NB4 (cell line): Measurements from ENCODE around the gene RFX3.
"Not testable (repeated sequence)": the region's sequence is repeated elsewhere in the genome, so short reads cannot be mapped to it uniquely, and the experiment has no call there.

Experiments used
- DNase-seq: peaks from one replicate; pipeline ENCODE4 v3.0.0; 2010; ENCODE audit warnings: low read depth
- H3K4me3 ChIP-seq: one replicate; pipeline ENCODE4 v1.5.1; 2011; ENCODE audit warnings: mild to moderate bottlenecking, low read depth, low read length, moderate library complexity
- CTCF ChIP-seq: IDR thresholded peaks from one replicate; pipeline ENCODE4 v1.5.1; 2012; ENCODE audit warnings: low read depth, low read length
- MAX ChIP-seq: IDR thresholded peaks from 2 replicates; pipeline ENCODE4 v1.6.1; 2011; ENCODE audit warnings: low read depth, low read length
- MYC ChIP-seq: IDR thresholded peaks from 2 replicates; pipeline ENCODE4 v1.6.1; 2011; ENCODE audit warnings: low read depth, low read length
- POLR2A ChIP-seq: IDR thresholded peaks from 2 replicates; pipeline ENCODE4 v1.6.1; 2011; ENCODE audit warnings: mild to moderate bottlenecking; ENCODE audit not compliant: insufficient read length; ENCODE audit errors: extremely low read depth

RFX3 gene

DNA sequence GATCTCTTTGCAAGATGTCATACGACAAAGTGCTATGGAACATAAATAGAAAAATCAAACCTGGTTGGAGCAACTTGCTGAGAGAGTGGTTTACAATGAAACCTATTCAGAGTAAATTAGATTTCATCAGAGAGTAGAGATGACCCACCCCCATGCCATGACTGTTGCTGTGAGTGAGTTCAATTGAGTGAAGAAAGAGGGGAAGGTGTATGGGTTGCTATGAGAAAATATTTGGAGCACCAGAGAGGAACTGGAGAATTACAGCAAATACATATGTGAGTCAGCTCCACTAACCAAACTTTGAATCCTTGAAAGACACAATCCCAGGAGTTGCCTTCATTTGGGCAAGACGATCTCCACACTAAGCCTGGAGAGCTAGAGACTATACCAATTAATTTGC, 217.2 kb downstream of the RFX3 start:
- no peak for TF ChIP-seq MAX
- TF ChIP-seq POLR2A: no peak
- TF ChIP-seq MYC: no peak
- no peak for TF ChIP-seq CTCF
- no peak for DNase-seq

GRCh38 chr9:3304388-3304787, 221.4 kb downstream of the RFX3 start:
- DNase-seq, H3K4me3 ChIP-seq: not testable (repeated sequence)

More for the DNA sequence above, 217.2 kb downstream of the RFX3 start:
- no peak overlapping the region for H3K4me3 ChIP-seq

- no peak overlapping the region for H3K4me3 ChIP-seq
- DNase-seq: peak; percentile 77
- no peak for TF ChIP-seq POLR2A
- no peak for TF ChIP-seq MYC
- TF ChIP-seq MAX: no peak
- TF ChIP-seq CTCF: no peak
Observed at GRCh38 chr9:3299872-3300271, 225.9 kb downstream of the RFX3 start.

DNA sequence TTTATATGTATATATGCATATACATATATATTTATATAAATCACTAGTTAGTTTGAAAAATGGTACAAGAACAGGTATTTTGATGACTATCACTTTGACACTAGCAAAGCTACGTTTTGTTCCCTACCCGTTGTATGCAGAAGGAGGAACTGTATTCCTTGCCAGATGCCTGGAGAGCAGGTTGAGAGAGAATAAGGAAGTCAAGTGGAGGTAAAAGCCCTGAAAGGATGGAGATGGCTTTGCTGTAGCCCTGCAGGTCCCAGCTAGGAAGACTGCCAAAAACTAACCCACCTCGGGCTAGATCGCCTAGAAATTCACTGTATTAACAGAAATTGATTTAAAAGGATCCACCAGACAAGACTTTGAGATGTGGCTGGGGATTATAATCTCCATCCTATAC, 229.3 kb downstream of the RFX3 start:
- no peak overlapping the region for H3K4me3 ChIP-seq
- TF ChIP-seq CTCF (no peak), MAX (no peak), POLR2A (no peak), MYC (no peak)
- peak; percentile 16 for DNase-seq

GRCh38 chr9:3292311-3292710, 233.5 kb downstream of the RFX3 start:
- TF ChIP-seq MYC (no peak), CTCF (no peak), MAX (no peak), POLR2A (no peak)
- DNase-seq: no peak
- H3K4me3 ChIP-seq: no peak overlapping the region

GRCh38 chr9:3290231-3290840, 235.5 kb downstream of the RFX3 start:
- TF ChIP-seq MAX (no peak), MYC (no peak), POLR2A (no peak), CTCF (no peak)
- DNase-seq: no peak

More at GRCh38 chr9:3290231-3290840, 235.5 kb downstream of the RFX3 start:
- no peak overlapping the region for H3K4me3 ChIP-seq
